ENCODE measurements around the gene PHKB. TPM values are rescaled to one million over a fixed set of nuclear protein-coding genes. Genes with fewer than 3 reads are reported as not detected.

The PHKB gene
- total RNA-seq, 1 experiment from 2014 or later = 38.8 TPM

DNA sequence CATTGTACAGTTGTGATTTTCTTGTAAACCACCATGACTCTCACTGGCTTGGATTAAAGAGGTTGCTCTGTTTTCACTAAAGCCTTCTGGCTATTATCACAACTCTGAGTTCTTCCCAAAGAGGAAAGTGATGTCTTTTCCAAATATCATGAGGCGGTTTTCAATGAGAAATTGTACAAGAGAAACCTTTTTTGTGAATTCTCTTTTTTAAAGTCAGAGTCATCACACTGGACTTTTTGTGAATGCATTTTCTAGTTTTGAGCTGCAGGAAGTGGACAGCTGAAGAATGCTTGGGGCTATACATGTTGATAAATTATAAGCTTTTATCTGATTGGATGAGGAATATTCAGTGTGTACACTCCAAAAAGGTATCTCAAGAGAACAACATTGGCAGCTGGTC, 100.2 kb downstream of the PHKB start:
- Histone ChIP-seq H3K23me2 (ENCODE audit: insufficient read length, low read depth, low read length, poor library complexity, severe bottlenecking) (no peaks in the 10 kb centered on the region), H3K9me3 (ENCODE audit: control insufficient read depth, low read depth, low read length) (no peaks in the 10 kb centered on the region), H3K27ac (ENCODE audit: insufficient read length, low read depth, low read length) (no peak overlapping the region), H3T11ph (ENCODE audit: low read length) (no peak overlapping the region), H2AK5ac (ENCODE audit: insufficient read length, low read length) (no peak overlapping the region), H3K14ac (ENCODE audit: insufficient read depth, low read length) (no peak overlapping the region), H4K8ac (replicated peaks; ENCODE audit: insufficient read length, low read depth, low read length) (no peak overlapping the region), H2AFZ (ENCODE audit: low read length) (no peak overlapping the region), H3K4me1 (ENCODE audit: insufficient read depth, low read length) (no peaks in the 10 kb centered on the region), H4K91ac (ENCODE audit: insufficient read length, low read depth, low read length) (no peak overlapping the region), H3K56ac (ENCODE audit: insufficient read length, low read depth, low read length) (no peak overlapping the region), H3K79me2 (ENCODE audit: insufficient read depth, low read length) (no peaks in the 10 kb centered on the region), H3K23ac (ENCODE audit: insufficient read length, low read depth, low read length) (no peak overlapping the region), H2BK120ac (ENCODE audit: low read depth, low read length, poor library complexity, severe bottlenecking) (no peak overlapping the region), H3K79me1 (ENCODE audit: insufficient read depth, low read depth, low read length, poor library complexity, severe bottlenecking) (no peaks in the 10 kb centered on the region), H3K27me3 (ENCODE audit: insufficient read depth, low read length) (no peaks in the 10 kb centered on the region), H2BK12ac (ENCODE audit: insufficient read length, low read depth, low read length) (no peak overlapping the region), H3K18ac (ENCODE audit: insufficient read length, low read depth, low read length) (no peak overlapping the region), H3K9ac (ENCODE audit: extremely low read depth, insufficient read length, low read length) (no peak overlapping the region), H3K4ac (ENCODE audit: low read depth, low read length) (no peak overlapping the region), H4K5ac (ENCODE audit: insufficient read length, low read depth, low read length) (no peak overlapping the region), H2BK5ac (ENCODE audit: insufficient read length, low read length) (no peak overlapping the region), H4K20me1 (ENCODE audit: control insufficient read depth, insufficient read depth, insufficient read length) (no peaks in the 10 kb centered on the region), H3K4me2 (ENCODE audit: insufficient read depth, insufficient read length, low read length) (no peak overlapping the region), H2BK20ac (ENCODE audit: low read depth, low read length, poor library complexity, severe bottlenecking) (no peak overlapping the region), H2BK15ac (ENCODE audit: low read depth, low read length) (no peak overlapping the region)
- H3K36me3 Mint-ChIP-seq (ENCODE audit: insufficient read depth in 1 of 3, low read depth in 3 of 3) = peaks cover 6 to 12% (median 7%) of the 10 kb centered on the region in 3 experiments; a peak in 5 of 7 replicates
- WGBS (ENCODE audit: extremely low coverage, insufficient read length, low lambda C conversion rate) = no CpG with 5 or more reads among the region's 1 CpG
- H3K27ac Mint-ChIP-seq = no peak overlapping the region
- DNase-seq = no peak
- H3K27me3 Mint-ChIP-seq (ENCODE audit: low read depth) = no peaks in the 10 kb centered on the region
- no peaks in the 10 kb centered on the region for H3K9me3 Mint-ChIP-seq
- TF ChIP-seq CTCF (conservative IDR thresholded peaks at IDR 0.05) = no peak
- no peaks in the 10 kb centered on the region for H3K4me1 Mint-ChIP-seq
- no peak overlapping the region for H3K4me3 Mint-ChIP-seq
